ENCODE data around the gene PPM1H. TPM values are rescaled to one million over a fixed set of nuclear protein-coding genes. Genes with fewer than 3 reads are reported as not detected.

Gene PPM1H
- total RNA-seq, 1 donor from 2014 or later: 7.1 TPM

GRCh38 chr12:62602255-62603060 lies 332.5 kb downstream of the PPM1H start:
- DNase-seq: peak; percentile 95

- no peak for DNase-seq
Observed at GRCh38 chr12:62601765-62602164, 333.2 kb downstream of the PPM1H start.

GRCh38 chr12:62599854-62600437 lies 335.0 kb downstream of the PPM1H start:
- peak; percentile 23 for DNase-seq

GRCh38 chr12:62598846-62599245 lies 336.1 kb downstream of the PPM1H start:
- DNase-seq: no peak

GRCh38 chr12:62597253-62597652 lies 337.7 kb downstream of the PPM1H start:
- DNase-seq: no peak

Small RNA genes lying within 50 kb of the gene (small RNA-seq; reads per million reads assigned to genes)
- gene MIRLET7I (ENCODE audit: low replicate concordance): 6,715 reads per million, percentile 100 among the genes with 10 or more reads in this experiment
- not detected for gene RF00019 (ENCODE audit: low replicate concordance)
- gene RNU1-83P (ENCODE audit: low replicate concordance): 0.31 reads per million, percentile 32 among the genes with 10 or more reads in this experiment

Other genes with a start within 250 kb of the PPM1H start
- gene AVPR1A, start 216.1 kb upstream of the PPM1H start, total RNA-seq: 44.2 TPM